ENCODE measurements around the gene EXD1. TPM values are rescaled to one million over a fixed set of nuclear protein-coding genes. Genes with fewer than 3 reads are reported as not detected.
A peak's percentile ranks its signal among the peaks of the same experiment; 100 is the strongest.

Gene EXD1
- polyA plus RNA-seq, 2 of the 4 experiments (the other 2 are of a cell fraction): 0.14 to 0.39 TPM

- 2% methylated on average over 24 of the region's 28 CpGs for WGBS (ENCODE audit: missing lambda C conversion rate)
- H3K4me1 ChIP-seq: peaks cover 23% of the 10 kb centered on the region
- DNase-seq (ENCODE audit: low read depth in 1 of 2, low spot score in 1 of 2): no peak
- no peaks in the 10 kb centered on the region for H3K9me3 ChIP-seq
- ATAC-seq: peak; percentile 37 to 69; a peak in 4 of 6 replicates
- peak overlapping the region; percentile 86 for H3K4me2 ChIP-seq
- CTCF ChIA-PET: interaction anchor here (0.6 to 2.5 kb wide), 18 partner anchors 7 to 328 kb away, joined by 3 to 15 read pairs (median 4); partner anchors contain the start of genes NUSAP1 and OIP5
- POLR2A ChIA-PET: interaction anchor here (0.6 to 1.5 kb wide), 9 partner anchors 18 to 279 kb away, joined by 3 to 8 read pairs (median 4); partner anchors contain the start of genes CHAC1, INO80, NUSAP1 and OIP5
- no peak for TF ChIP-seq PHF8 (IDR thresholded peaks at IDR 0.05; ENCODE audit: borderline replicate concordance, low read depth)
- TF ChIP-seq HMGXB4 (CRISPR knock-in tag; IDR thresholded peaks at IDR 0.05; ENCODE audit: borderline replicate concordance): no peak
- no peak for TF ChIP-seq FOSL2 (IDR thresholded peaks at IDR 0.05)
- TF ChIP-seq FOSL2 (CRISPR knock-in tag; IDR thresholded peaks at IDR 0.05): no peak
- no peak for TF ChIP-seq EHF (CRISPR knock-in tag; IDR thresholded peaks at IDR 0.05)
- no peak for TF ChIP-seq RFX5 (IDR thresholded peaks at IDR 0.05)
- no peak for TF ChIP-seq EHMT2 (IDR thresholded peaks at IDR 0.05; ENCODE audit: low read depth)
- no peak for TF ChIP-seq BHLHE40 (IDR thresholded peaks at IDR 0.05; ENCODE audit: low read depth, low read length)
- H3K27ac ChIP-seq: peak overlapping the region; percentile 86 to 94
- H3K4me3 ChIP-seq: peak overlapping the region; percentile 83
- FAIRE-seq: no peak
Measured at GRCh38 chr15:41231422-41232226, 1.1 kb upstream of the EXD1 start.

DNA sequence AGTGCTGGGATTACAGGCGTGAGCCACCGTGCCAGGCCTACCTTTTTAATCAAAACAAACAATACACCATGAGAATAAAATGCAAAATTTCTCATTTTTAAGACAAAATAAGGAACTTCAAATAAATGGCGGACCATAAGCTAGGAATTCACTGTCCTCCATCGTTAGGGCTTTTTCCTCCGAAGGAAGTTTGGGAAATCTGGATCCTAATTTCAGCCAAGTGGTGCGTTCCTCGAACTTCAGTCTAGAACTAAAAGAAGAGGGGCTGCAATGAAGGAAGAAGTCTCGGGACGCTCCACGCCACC lies 260 bp downstream of the EXD1 start:
- ChIA-PET CTCF (interaction anchor here (0.6 to 2.5 kb wide), 9 partner anchors 10 to 326 kb away, joined by 3 to 15 read pairs (median 4); no protein-coding TSS in a partner anchor), POLR2A (interaction anchor here (1.0 to 1.5 kb wide), 4 partner anchors 19 to 277 kb away, joined by 3 to 8 read pairs (median 6); partner anchors contain the start of genes CHAC1 and INO80)
- TF ChIP-seq, protein P1, sequence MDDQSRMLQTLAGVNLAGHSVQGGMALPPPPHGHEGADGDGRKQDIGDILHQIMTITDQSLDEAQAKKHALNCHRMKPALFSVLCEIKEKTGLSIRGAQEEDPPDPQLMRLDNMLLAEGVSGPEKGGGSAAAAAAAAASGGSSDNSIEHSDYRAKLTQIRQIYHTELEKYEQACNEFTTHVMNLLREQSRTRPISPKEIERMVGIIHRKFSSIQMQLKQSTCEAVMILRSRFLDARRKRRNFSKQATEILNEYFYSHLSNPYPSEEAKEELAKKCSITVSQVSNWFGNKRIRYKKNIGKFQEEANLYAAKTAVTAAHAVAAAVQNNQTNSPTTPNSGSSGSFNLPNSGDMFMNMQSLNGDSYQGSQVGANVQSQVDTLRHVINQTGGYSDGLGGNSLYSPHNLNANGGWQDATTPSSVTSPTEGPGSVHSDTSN (IDR thresholded peaks at IDR 0.05): no peak
- TF ChIP-seq HOXB13 (CRISPR knock-in tag; IDR thresholded peaks at IDR 0.05; ENCODE audit: low read depth) (no peak), CHD4 (IDR thresholded peaks at IDR 0.05; ENCODE audit: borderline replicate concordance) (no peak), HOXB5 (CRISPR knock-in tag; IDR thresholded peaks at IDR 0.05) (no peak), SREBF2 (IDR thresholded peaks at IDR 0.05) (no peak), HES2 (IDR thresholded peaks at IDR 0.05) (no peak), ZC3H11A (IDR thresholded peaks at IDR 0.05) (no peak), MAZ (IDR thresholded peaks at IDR 0.05; ENCODE audit: borderline replicate concordance, low read depth, low read length) (no peak), HDAC2 (IDR thresholded peaks at IDR 0.05) (no peak), JUN (IDR thresholded peaks at IDR 0.05) (no peak), USF2 (IDR thresholded peaks at IDR 0.05) (no peak), NFE2L2 (conservative IDR thresholded peaks at IDR 0.05; ENCODE audit: low read length) (no peak), ZNF302 (CRISPR knock-in tag; IDR thresholded peaks at IDR 0.05) (no peak), CBX2 (IDR thresholded peaks at IDR 0.05; ENCODE audit: borderline replicate concordance, low read depth) (no peak)
- TF ChIP-seq, protein P2, sequence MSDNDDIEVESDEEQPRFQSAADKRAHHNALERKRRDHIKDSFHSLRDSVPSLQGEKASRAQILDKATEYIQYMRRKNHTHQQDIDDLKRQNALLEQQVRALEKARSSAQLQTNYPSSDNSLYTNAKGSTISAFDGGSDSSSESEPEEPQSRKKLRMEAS (IDR thresholded peaks at IDR 0.05): no peak
- Histone ChIP-seq H3K9me3 (no peaks in the 10 kb centered on the region), H3K4me2 (peak overlapping the region; percentile 63), H3K4me3 (peak overlapping the region; percentile 83), H3K27ac (peak overlapping the region; percentile 86 to 94), H3K4me1 (peaks cover 21% of the 10 kb centered on the region)
- no peak for FAIRE-seq
- no peak for ATAC-seq
- WGBS (ENCODE audit: missing lambda C conversion rate): 18% methylated on average over 10 of the region's 10 CpGs
- no peak for DNase-seq (ENCODE audit: low read depth in 1 of 2, low spot score in 1 of 2)

Measured in A549 (cell line).